Nephron progenitor cell (in vitro differentiated cells): Measurements from ENCODE around the gene NFATC2.

Experiments
- DNase-seq: peaks from one replicate; pipeline ENCODE4 v3.0.0; 2021
- H3K27ac Mint-ChIP-seq: 2 replicates; pipeline ENCODE4 v1.8.0; 2021; ENCODE audit warnings: mild to moderate bottlenecking, moderate library complexity, mixed read lengths
- H3K27me3 Mint-ChIP-seq: 2 replicates; pipeline ENCODE4 v1.8.0; 2021; ENCODE audit warnings: mild to moderate bottlenecking, low read depth, mixed read lengths; ENCODE audit not compliant: poor library complexity
- H3K36me3 Mint-ChIP-seq: 2 replicates; pipeline ENCODE4 v1.8.0; 2021; ENCODE audit warnings: low read depth, mixed read lengths
- H3K4me1 Mint-ChIP-seq: 2 replicates; pipeline ENCODE4 v1.8.0; 2021; ENCODE audit warnings: mixed read lengths
- H3K4me3 Mint-ChIP-seq: 2 replicates; pipeline ENCODE4 v1.8.0; 2021; ENCODE audit warnings: mild to moderate bottlenecking, moderate library complexity, mixed read lengths
- H3K9me3 Mint-ChIP-seq: 2 replicates; pipeline ENCODE4 v1.8.0; 2021; ENCODE audit warnings: mild to moderate bottlenecking, moderate library complexity, mixed read lengths
- CTCF ChIP-seq: fragments of 200-600 bp; sonication (generic); IDR thresholded peaks from 2 replicates; pipeline ENCODE4 v1.5.0; 2021; ENCODE audit warnings: antibody characterized with exemption

Gene NFATC2

GRCh38 chr20:51529081-51529681 is 13.3 kb downstream of the NFATC2 start:
- no peaks in the 10 kb centered on the region for H3K36me3 Mint-ChIP-seq
- no peaks in the 10 kb centered on the region for H3K9me3 Mint-ChIP-seq
- TF ChIP-seq CTCF = no peak
- H3K27ac Mint-ChIP-seq = no peak overlapping the region
- no peak for DNase-seq
- H3K4me1 Mint-ChIP-seq = peaks cover 52% of the 10 kb centered on the region
- H3K4me3 Mint-ChIP-seq = no peak overlapping the region
- H3K27me3 Mint-ChIP-seq = peaks cover 3% of the 10 kb centered on the region

- no peak overlapping the region for H3K27ac Mint-ChIP-seq
- H3K9me3 Mint-ChIP-seq = no peaks in the 10 kb centered on the region
- peaks cover 53% of the 10 kb centered on the region for H3K4me1 Mint-ChIP-seq
- H3K27me3 Mint-ChIP-seq = peaks cover 3% of the 10 kb centered on the region
- DNase-seq = no peak
- H3K36me3 Mint-ChIP-seq = no peaks in the 10 kb centered on the region
- TF ChIP-seq CTCF = no peak
- H3K4me3 Mint-ChIP-seq = no peak overlapping the region
Measured at GRCh38 chr20:51528263-51529027, 14.1 kb downstream of the NFATC2 start.

- H3K9me3 Mint-ChIP-seq = no peaks in the 10 kb centered on the region
- peaks cover 43% of the 10 kb centered on the region for H3K4me1 Mint-ChIP-seq
- no peak overlapping the region for H3K27ac Mint-ChIP-seq
- DNase-seq = no peak
- peaks cover 3% of the 10 kb centered on the region for H3K27me3 Mint-ChIP-seq
- no peak overlapping the region for H3K4me3 Mint-ChIP-seq
- no peak for TF ChIP-seq CTCF
- no peaks in the 10 kb centered on the region for H3K36me3 Mint-ChIP-seq
Measured at GRCh38 chr20:51526754-51527153, 15.8 kb downstream of the NFATC2 start.

DNA sequence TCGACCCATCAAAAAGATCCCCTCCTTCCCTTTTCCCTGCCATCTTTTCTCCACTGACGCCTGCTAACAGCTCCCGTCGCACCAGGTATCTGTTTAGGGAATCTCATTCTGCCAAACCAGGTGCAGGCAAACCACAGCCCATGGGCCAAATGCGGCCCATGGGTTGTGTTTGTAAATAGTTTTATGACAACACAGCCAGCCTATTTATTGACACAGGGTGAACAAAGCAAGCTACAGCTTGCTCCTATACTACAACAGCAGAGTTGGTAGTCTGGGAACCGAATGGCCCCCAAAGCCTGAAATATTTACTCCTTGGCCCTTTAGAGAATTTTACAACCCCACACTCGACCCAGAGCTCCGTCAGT is 16.4 kb downstream of the NFATC2 start:
- no peak for DNase-seq
- H3K4me1 Mint-ChIP-seq = peaks cover 43% of the 10 kb centered on the region
- TF ChIP-seq CTCF = no peak
- H3K27me3 Mint-ChIP-seq = peaks cover 2% of the 10 kb centered on the region
- H3K27ac Mint-ChIP-seq = peak overlapping the region; percentile 63
- no peaks in the 10 kb centered on the region for H3K36me3 Mint-ChIP-seq
- no peaks in the 10 kb centered on the region for H3K9me3 Mint-ChIP-seq
- peak overlapping the region; percentile 2 for H3K4me3 Mint-ChIP-seq

DNA sequence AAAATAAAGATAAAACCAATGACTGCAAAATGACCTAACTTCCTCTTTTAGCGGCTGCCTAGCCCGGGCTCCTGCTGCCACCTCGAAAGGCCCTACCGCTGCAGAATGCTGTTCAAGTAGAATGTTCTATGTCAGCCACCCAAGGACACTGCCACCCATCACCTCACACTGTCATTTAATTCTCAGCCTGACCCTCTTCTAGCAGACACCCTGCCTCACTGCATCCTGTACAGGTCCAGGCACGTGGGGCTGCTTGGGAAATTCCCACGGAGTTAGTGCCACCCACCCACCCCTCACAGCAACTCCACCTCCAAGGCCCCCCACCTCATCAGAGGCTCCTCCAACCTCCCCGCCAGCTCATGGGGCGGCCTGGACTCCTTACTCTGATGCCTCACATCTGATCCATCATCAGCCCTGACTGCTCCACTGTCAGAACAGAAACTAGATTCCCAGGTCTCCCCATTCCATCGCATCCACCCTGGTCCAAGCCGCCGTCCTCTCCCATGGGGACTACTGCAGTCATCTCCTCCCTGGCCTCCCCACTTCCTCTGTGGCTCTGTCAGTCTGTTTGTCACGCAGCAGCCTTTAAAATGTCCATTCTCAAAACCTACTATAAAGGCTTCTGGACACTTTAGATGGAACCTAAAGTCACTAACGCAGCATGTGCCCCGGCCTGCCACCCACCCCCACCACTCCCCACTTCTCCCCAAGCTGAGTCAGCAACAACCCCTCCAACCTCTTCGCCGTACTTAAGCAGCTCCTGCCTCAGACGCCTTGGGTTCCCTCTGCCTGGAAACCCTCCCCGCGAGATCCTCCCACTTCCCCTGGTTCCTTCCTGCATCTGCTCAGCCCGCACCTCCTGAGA is 17.0 kb downstream of the NFATC2 start:
- Mint-ChIP-seq H3K4me1 (peaks cover 43% of the 10 kb centered on the region), H3K9me3 (no peaks in the 10 kb centered on the region), H3K27me3 (no peaks in the 10 kb centered on the region), H3K36me3 (no peaks in the 10 kb centered on the region), H3K4me3 (peak overlapping the region; percentile 65), H3K27ac (peak overlapping the region; percentile 63)
- no peak for DNase-seq
- no peak for TF ChIP-seq CTCF
